Effector memory CD4-positive, alpha-beta T cell (primary cell): Measurements from ENCODE around the gene CDH23.

Experiments used
- DNase-seq, 3 donors: peaks; one replicate each; pipeline ENCODE4 v3.0.0-alpha.2; 2020
- H3K27ac ChIP-seq: 2 replicates; pipeline ENCODE4 v1.7.0; 2013; ENCODE audit warnings: mild to moderate bottlenecking, low read length, moderate library complexity; ENCODE audit not compliant: insufficient read depth, poor library complexity, severe bottlenecking
- H3K27me3 ChIP-seq: replicated peaks from 2 replicates; pipeline ENCODE4 v1.7.0; 2013; ENCODE audit warnings: mild to moderate bottlenecking, low read length; ENCODE audit not compliant: insufficient read depth, control insufficient read depth, poor library complexity, severe bottlenecking
- H3K36me3 ChIP-seq: 2 replicates; pipeline ENCODE4 v1.7.0; 2013; ENCODE audit warnings: mild to moderate bottlenecking, low read length, moderate library complexity; ENCODE audit not compliant: control insufficient read depth, insufficient read depth
- H3K4me1 ChIP-seq: 2 replicates; pipeline ENCODE4 v1.7.0; 2013; ENCODE audit warnings: low read length, mild to moderate bottlenecking; ENCODE audit not compliant: control insufficient read depth, insufficient read depth, poor library complexity, severe bottlenecking
- H3K4me3 ChIP-seq: 2 replicates; pipeline ENCODE4 v1.7.0; 2013; ENCODE audit warnings: low read length, low read depth, mild to moderate bottlenecking; ENCODE audit not compliant: insufficient read depth, poor library complexity, severe bottlenecking
- H3K9me3 ChIP-seq: 2 replicates; pipeline ENCODE4 v1.7.0; 2013; ENCODE audit warnings: mild to moderate bottlenecking, low read length, moderate library complexity; ENCODE audit not compliant: control insufficient read depth

CDH23 gene

GRCh38 chr10:71737834-71738197 lies 341.1 kb downstream of the CDH23 start:
- DNase-seq: no peak
- Histone ChIP-seq H3K27ac (no peak overlapping the region), H3K36me3 (no peaks in the 10 kb centered on the region), H3K4me3 (no peak overlapping the region), H3K4me1 (peaks cover 86% of the 10 kb centered on the region), H3K9me3 (no peaks in the 10 kb centered on the region), H3K27me3 (no peaks in the 10 kb centered on the region)

- Histone ChIP-seq H3K4me1 (peaks cover 87% of the 10 kb centered on the region), H3K27ac (no peak overlapping the region), H3K4me3 (no peak overlapping the region), H3K36me3 (no peaks in the 10 kb centered on the region), H3K9me3 (no peaks in the 10 kb centered on the region), H3K27me3 (no peaks in the 10 kb centered on the region)
- DNase-seq: no peak
These were observed 342.7 kb downstream of the CDH23 start for GRCh38 chr10:71739358-71739900.

- no peak for DNase-seq
- Histone ChIP-seq H3K27me3 (no peaks in the 10 kb centered on the region), H3K4me3 (no peak overlapping the region), H3K27ac (no peak overlapping the region), H3K4me1 (peaks cover 87% of the 10 kb centered on the region), H3K36me3 (no peaks in the 10 kb centered on the region), H3K9me3 (no peaks in the 10 kb centered on the region)
These were observed 343.4 kb downstream of the CDH23 start for GRCh38 chr10:71740069-71740653.

- DNase-seq: no peak
- H3K9me3 ChIP-seq: no peaks in the 10 kb centered on the region
- H3K27ac ChIP-seq: peak overlapping the region; percentile 57
- H3K36me3 ChIP-seq: no peaks in the 10 kb centered on the region
- peak overlapping the region; percentile 20 for H3K4me3 ChIP-seq
- no peaks in the 10 kb centered on the region for H3K27me3 ChIP-seq
- peaks cover 87% of the 10 kb centered on the region for H3K4me1 ChIP-seq
These were observed 344.3 kb downstream of the CDH23 start for GRCh38 chr10:71741029-71741428.

- peak overlapping the region; percentile 20 for H3K4me3 ChIP-seq
- peak overlapping the region; percentile 57 for H3K27ac ChIP-seq
- peaks cover 87% of the 10 kb centered on the region for H3K4me1 ChIP-seq
- H3K9me3 ChIP-seq: no peaks in the 10 kb centered on the region
- H3K36me3 ChIP-seq: no peaks in the 10 kb centered on the region
- no peak for DNase-seq
- no peaks in the 10 kb centered on the region for H3K27me3 ChIP-seq
These were observed 345.0 kb downstream of the CDH23 start for GRCh38 chr10:71741671-71742070.

GRCh38 chr10:71742301-71743088 lies 345.8 kb downstream of the CDH23 start:
- H3K27me3 ChIP-seq: no peaks in the 10 kb centered on the region
- no peaks in the 10 kb centered on the region for H3K9me3 ChIP-seq
- peaks cover 87% of the 10 kb centered on the region for H3K4me1 ChIP-seq
- peak overlapping the region; percentile 23 for H3K4me3 ChIP-seq
- H3K36me3 ChIP-seq: no peaks in the 10 kb centered on the region
- peak overlapping the region; percentile 57 for H3K27ac ChIP-seq
- no peak for DNase-seq

GRCh38 chr10:71743089-71743838 lies 346.5 kb downstream of the CDH23 start:
- DNase-seq: no peak
- Histone ChIP-seq H3K36me3 (no peaks in the 10 kb centered on the region), H3K27me3 (no peaks in the 10 kb centered on the region), H3K27ac (peak overlapping the region; percentile 57), H3K9me3 (no peaks in the 10 kb centered on the region), H3K4me3 (peak overlapping the region; percentile 23), H3K4me1 (peaks cover 91% of the 10 kb centered on the region)

- Histone ChIP-seq H3K4me1 (peaks cover 95% of the 10 kb centered on the region), H3K27me3 (no peaks in the 10 kb centered on the region), H3K27ac (peak overlapping the region; percentile 57)
These were observed 347.1 kb downstream of the CDH23 start for GRCh38 chr10:71743866-71744265.

GRCh38 chr10:71744897-71745663 lies 348.4 kb downstream of the CDH23 start:
- no peaks in the 10 kb centered on the region for H3K27me3 ChIP-seq
- no peaks in the 10 kb centered on the region for H3K9me3 ChIP-seq
- DNase-seq: no peak
- H3K4me1 ChIP-seq: peaks cover 99% of the 10 kb centered on the region
- peaks cover 7% of the 10 kb centered on the region for H3K36me3 ChIP-seq
- H3K27ac ChIP-seq: peak overlapping the region; percentile 78
- H3K4me3 ChIP-seq: no peak overlapping the region

More at GRCh38 chr10:71743866-71744265, 347.1 kb downstream of the CDH23 start:
- no peak overlapping the region for H3K4me3 ChIP-seq
- no peak for DNase-seq
- no peaks in the 10 kb centered on the region for H3K9me3 ChIP-seq
- H3K36me3 ChIP-seq: no peaks in the 10 kb centered on the region
